ENCODE data around the gene DTNB. TPM values are rescaled to one million over a fixed set of nuclear protein-coding genes. Genes with fewer than 3 reads are reported as not detected.

The DTNB gene
- total RNA-seq, 1 experiment from 2014 or later: 26.3 TPM

DNA sequence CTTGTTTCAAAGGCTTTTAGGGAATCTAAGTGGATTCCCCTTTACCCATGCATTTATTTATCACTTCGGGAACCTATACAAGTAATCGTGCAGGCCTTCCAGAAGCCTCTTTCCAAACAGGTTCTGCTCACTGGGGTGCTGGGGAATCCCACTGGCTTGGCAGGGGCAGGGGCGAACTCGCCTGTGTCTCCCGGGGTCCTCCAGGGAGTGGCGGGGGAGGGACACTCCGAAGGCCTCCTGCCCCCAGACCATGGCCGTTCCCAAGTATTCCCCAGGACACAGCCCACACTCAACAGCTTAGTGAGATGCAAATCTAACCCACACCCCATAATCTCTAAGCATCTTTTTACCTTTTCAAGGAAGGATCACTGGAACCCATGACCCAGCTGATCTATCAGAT lies 338.2 kb downstream of the DTNB start:
- POLR2A ChIA-PET: no interaction called here
- TF ChIP-seq, protein P1, sequence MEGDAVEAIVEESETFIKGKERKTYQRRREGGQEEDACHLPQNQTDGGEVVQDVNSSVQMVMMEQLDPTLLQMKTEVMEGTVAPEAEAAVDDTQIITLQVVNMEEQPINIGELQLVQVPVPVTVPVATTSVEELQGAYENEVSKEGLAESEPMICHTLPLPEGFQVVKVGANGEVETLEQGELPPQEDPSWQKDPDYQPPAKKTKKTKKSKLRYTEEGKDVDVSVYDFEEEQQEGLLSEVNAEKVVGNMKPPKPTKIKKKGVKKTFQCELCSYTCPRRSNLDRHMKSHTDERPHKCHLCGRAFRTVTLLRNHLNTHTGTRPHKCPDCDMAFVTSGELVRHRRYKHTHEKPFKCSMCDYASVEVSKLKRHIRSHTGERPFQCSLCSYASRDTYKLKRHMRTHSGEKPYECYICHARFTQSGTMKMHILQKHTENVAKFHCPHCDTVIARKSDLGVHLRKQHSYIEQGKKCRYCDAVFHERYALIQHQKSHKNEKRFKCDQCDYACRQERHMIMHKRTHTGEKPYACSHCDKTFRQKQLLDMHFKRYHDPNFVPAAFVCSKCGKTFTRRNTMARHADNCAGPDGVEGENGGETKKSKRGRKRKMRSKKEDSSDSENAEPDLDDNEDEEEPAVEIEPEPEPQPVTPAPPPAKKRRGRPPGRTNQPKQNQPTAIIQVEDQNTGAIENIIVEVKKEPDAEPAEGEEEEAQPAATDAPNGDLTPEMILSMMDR (IDR thresholded peaks at IDR 0.05; ENCODE audit: unreplicated experiment): no peak

DNA sequence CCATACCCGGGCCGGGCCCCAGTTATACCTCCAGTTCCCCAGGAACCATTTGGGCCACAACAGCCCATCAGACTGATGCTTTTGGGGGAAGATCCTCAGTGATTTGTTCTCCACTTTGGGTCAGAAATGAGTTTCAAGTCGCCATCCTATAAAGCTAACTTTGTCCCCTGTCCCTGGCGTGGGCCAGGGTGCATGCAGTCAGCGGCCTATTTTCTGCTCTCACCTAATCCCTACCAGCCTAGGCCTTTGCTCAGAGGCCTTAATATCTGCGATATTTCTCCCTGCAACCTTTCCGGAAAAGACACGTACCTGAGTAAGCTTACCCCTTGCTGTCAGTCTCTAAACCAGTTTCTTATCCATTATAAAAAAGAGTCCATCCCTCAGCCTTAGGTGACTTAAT lies 338.9 kb downstream of the DTNB start:
- no peaks in the 10 kb centered on the region for H3K9me3 Mint-ChIP-seq (ENCODE audit: unreplicated experiment)
- TF ChIP-seq, protein P1 (IDR thresholded peaks at IDR 0.05; ENCODE audit: unreplicated experiment): no peak
- no peak for DNase-seq (ENCODE audit: unreplicated experiment)
- H3K27ac Mint-ChIP-seq (ENCODE audit: low read depth, unreplicated experiment): no peak overlapping the region
- CTCF ChIA-PET: interaction anchor here (0.7 to 1.2 kb wide), 3 partner anchors 8 to 28 kb away, joined by 3 to 5 read pairs (median 3); no protein-coding TSS in a partner anchor
- BruUV-seq (replicated peaks): no TSS peak
- no peaks in the 10 kb centered on the region for H3K27me3 Mint-ChIP-seq (ENCODE audit: insufficient read depth, unreplicated experiment)
- H3K4me3 Mint-ChIP-seq (ENCODE audit: unreplicated experiment): no peak overlapping the region
- H3K4me1 Mint-ChIP-seq (ENCODE audit: insufficient read depth, unreplicated experiment): no peaks in the 10 kb centered on the region
- intact Hi-C loops (cut with micrococcal nuclease): no loop called here
- no peaks in the 10 kb centered on the region for H3K36me3 Mint-ChIP-seq (ENCODE audit: insufficient read depth, unreplicated experiment)
- POLR2A ChIA-PET: no interaction called here

More for the DNA sequence above, 338.2 kb downstream of the DTNB start:
- no peaks in the 10 kb centered on the region for H3K4me1 Mint-ChIP-seq (ENCODE audit: insufficient read depth, unreplicated experiment)
- H3K36me3 Mint-ChIP-seq (ENCODE audit: insufficient read depth, unreplicated experiment): no peaks in the 10 kb centered on the region
- BruUV-seq (replicated peaks): no TSS peak
- no peaks in the 10 kb centered on the region for H3K27me3 Mint-ChIP-seq (ENCODE audit: insufficient read depth, unreplicated experiment)
- intact Hi-C loops (cut with micrococcal nuclease): no loop called here
- H3K27ac Mint-ChIP-seq (ENCODE audit: low read depth, unreplicated experiment): no peak overlapping the region
- CTCF ChIA-PET: no interaction called here
- no peak overlapping the region for H3K4me3 Mint-ChIP-seq (ENCODE audit: unreplicated experiment)
- no peaks in the 10 kb centered on the region for H3K9me3 Mint-ChIP-seq (ENCODE audit: unreplicated experiment)
- DNase-seq (ENCODE audit: unreplicated experiment): no peak

DNA sequence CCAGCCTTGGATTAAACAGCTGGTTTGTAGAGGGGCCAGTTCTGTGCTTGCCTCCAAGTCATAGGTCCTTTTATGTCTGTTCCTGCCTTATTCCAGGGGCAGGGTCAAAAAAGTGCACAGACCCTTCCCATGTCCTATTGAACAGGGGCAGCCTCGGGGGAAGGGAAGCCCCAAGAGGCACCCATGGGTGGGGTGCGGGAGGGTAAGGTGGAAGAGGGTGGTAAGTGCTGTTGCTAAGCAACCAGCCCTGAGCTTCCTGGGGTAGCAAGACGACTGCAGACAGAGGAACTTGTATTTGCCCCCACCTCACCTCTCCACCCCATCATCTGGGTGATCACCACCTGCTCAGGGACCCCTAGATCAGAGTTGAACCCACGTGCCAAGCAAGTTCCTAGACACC lies 339.4 kb downstream of the DTNB start:
- no peak overlapping the region for H3K27ac Mint-ChIP-seq (ENCODE audit: low read depth, unreplicated experiment)
- TF ChIP-seq, protein P1 (IDR thresholded peaks at IDR 0.05; ENCODE audit: unreplicated experiment): no peak
- H3K36me3 Mint-ChIP-seq (ENCODE audit: insufficient read depth, unreplicated experiment): no peaks in the 10 kb centered on the region
- no peaks in the 10 kb centered on the region for H3K4me1 Mint-ChIP-seq (ENCODE audit: insufficient read depth, unreplicated experiment)
- H3K27me3 Mint-ChIP-seq (ENCODE audit: insufficient read depth, unreplicated experiment): no peaks in the 10 kb centered on the region
- CTCF ChIA-PET: interaction anchor here (0.7 to 1.2 kb wide), 3 partner anchors 9 to 28 kb away, joined by 3 to 5 read pairs (median 3); no protein-coding TSS in a partner anchor
- H3K9me3 Mint-ChIP-seq (ENCODE audit: unreplicated experiment): no peaks in the 10 kb centered on the region
- no peak for DNase-seq (ENCODE audit: unreplicated experiment)
- no TSS peak for BruUV-seq (replicated peaks)
- intact Hi-C loops (cut with micrococcal nuclease): no loop called here
- POLR2A ChIA-PET: no interaction called here
- H3K4me3 Mint-ChIP-seq (ENCODE audit: unreplicated experiment): no peak overlapping the region

DNA sequence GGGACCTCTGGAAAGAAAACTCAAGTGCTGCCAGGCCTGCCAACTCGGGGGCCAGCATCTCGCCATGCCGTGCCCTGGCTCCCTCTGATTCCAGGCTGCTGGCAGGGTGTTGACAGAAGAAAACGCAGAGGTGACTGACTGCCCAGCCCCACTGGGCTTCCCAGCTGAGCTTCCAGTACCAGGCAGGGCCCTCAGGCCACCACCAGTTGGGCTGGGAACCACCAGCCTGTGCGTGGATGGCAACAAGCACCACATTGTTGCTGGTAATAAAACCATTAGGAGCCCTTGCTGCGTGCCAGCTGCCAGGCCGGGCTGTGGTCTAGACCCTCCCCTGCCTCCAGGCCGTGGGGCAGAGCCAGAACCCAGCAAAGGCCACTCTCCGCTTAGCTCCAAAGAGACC lies 340.8 kb downstream of the DTNB start:
- BruUV-seq (replicated peaks): no TSS peak
- ChIA-PET POLR2A (no interaction called here), CTCF (no interaction called here)
- intact Hi-C loops (cut with micrococcal nuclease): no loop called here
- Mint-ChIP-seq H3K9me3 (ENCODE audit: unreplicated experiment) (peaks cover 4% of the 10 kb centered on the region), H3K4me1 (ENCODE audit: insufficient read depth, unreplicated experiment) (no peaks in the 10 kb centered on the region), H3K36me3 (ENCODE audit: insufficient read depth, unreplicated experiment) (peaks cover 5% of the 10 kb centered on the region), H3K4me3 (ENCODE audit: unreplicated experiment) (no peak overlapping the region), H3K27ac (ENCODE audit: low read depth, unreplicated experiment) (no peak overlapping the region), H3K27me3 (ENCODE audit: insufficient read depth, unreplicated experiment) (no peaks in the 10 kb centered on the region)
- TF ChIP-seq, protein P1 (IDR thresholded peaks at IDR 0.05; ENCODE audit: unreplicated experiment): no peak
- no peak for DNase-seq (ENCODE audit: unreplicated experiment)
